Gastroesophageal sphincter (tissue), 4 donors: Measurements from ENCODE around the gene NELL1. TPM values are rescaled to one million over a fixed set of nuclear protein-coding genes. Genes with fewer than 3 reads are reported as not detected.

Experiments
- ATAC-seq: fragments of 150-250 bp; one replicate; pipeline ENCODE4 v1.9.1; 2016; ENCODE audit warnings: mild to moderate bottlenecking, moderate library complexity
- H3K27ac ChIP-seq, 4 donors: fragments of 200-600 bp; sonication (generic) in 3 of 4; 1 replicate in 3 of 4; 2 replicates in 1 of 4; pipeline ENCODE4 v1.5.1; 2016 to 2019
- H3K27me3 ChIP-seq: fragments of 200-600 bp; sonication (generic); one replicate; pipeline ENCODE4 v1.5.1; 2019
- H3K36me3 ChIP-seq, 2 donors: fragments of 200-600 bp; sonication (generic); one replicate each; pipeline ENCODE4 v1.5.1; 2019; ENCODE audit warnings: control low read depth in 1 of 2
- H3K4me1 ChIP-seq, 3 donors: fragments of 200-600 bp; sonication (generic); 1 replicate in 2 of 3; 2 replicates in 1 of 3; pipeline ENCODE4 v1.5.1; 2016 to 2019; ENCODE audit warnings: control low read depth in 2 of 3
- H3K4me3 ChIP-seq, 2 donors: fragments of 200-600 bp; sonication (generic); one replicate each; pipeline ENCODE4 v1.5.1; 2019; ENCODE audit warnings: mild to moderate bottlenecking in 1 of 2, moderate library complexity in 1 of 2
- H3K9me3 ChIP-seq, 3 donors: fragments of 200-600 bp; sonication (generic); one replicate each; pipeline ENCODE4 v1.5.1; 2017 to 2019; ENCODE audit warnings: control low read depth in 2 of 3
- CTCF ChIP-seq, 4 experiments: fragments of 200-600 bp in 2 of 4; fragments of 450-650 bp in 2 of 4; sonication (generic) in 1 of 4; IDR thresholded peaks; one replicate each; pipeline ENCODE4 v1.5.1; 2017 to 2019; ENCODE audit warnings: antibody characterized with exemption in 4 of 4, mild to moderate bottlenecking in 2 of 4, moderate library complexity in 2 of 4
- EP300 ChIP-seq: sonication (generic); formaldehyde crosslinking; IDR thresholded peaks from one replicate; pipeline ENCODE4 v1.6.1; 2017; ENCODE audit warnings: antibody characterized with exemption, mild to moderate bottlenecking
- POLR2A ChIP-seq, 2 donors: fragments of 450-650 bp; IDR thresholded peaks; one replicate each; pipeline ENCODE4 v1.6.1; 2017; ENCODE audit warnings: antibody characterized with exemption in 2 of 2, mild to moderate bottlenecking in 2 of 2, moderate library complexity in 1 of 2
- POLR2AphosphoS5 ChIP-seq: sonication (generic); formaldehyde crosslinking; IDR thresholded peaks from one replicate; pipeline ENCODE4 v1.6.1; 2017; ENCODE audit warnings: antibody characterized with exemption
- WGBS, 2 donors: methylation state at CpG; one replicate each; pipeline ENCODE4 v1.1.5; 2018; ENCODE audit warnings: low coverage in 1 of 2; 5-methylcytosine and 5-hydroxymethylcytosine counted together
- total RNA-seq, 4 donors: library from RNA; depleted of rRNA; stranded (reverse); fragments of >200 nt; gene quantifications; one replicate each; pipeline ENCODE4 v1.1.0, GENCODE V29; 2016

The NELL1 gene
- total RNA-seq, 4 donors from 2014 or later, result 0.27 to 3.0 (median 1.5) TPM

- no peak for ATAC-seq
- Histone ChIP-seq H3K36me3 (no peaks in the 10 kb centered on the region), H3K27ac (no peak overlapping the region), H3K4me1 (no peaks in the 10 kb centered on the region), H3K9me3 (no peaks in the 10 kb centered on the region), H3K27me3 (no peaks in the 10 kb centered on the region), H3K4me3 (no peak overlapping the region)
- 31 to 48% methylated on average over 1 to 2 of the region's 2 CpGs for WGBS, 2 donors
- TF ChIP-seq POLR2A (IDR thresholded peaks at IDR 0.05) (no peak), CTCF (IDR thresholded peaks at IDR 0.05) (no peak), POLR2AphosphoS5 (no peak), EP300 (no peak)
These were observed 897.2 kb downstream of the NELL1 start for GRCh38 chr11:21566521-21567117.

- Histone ChIP-seq H3K27ac (no peak overlapping the region), H3K4me3 (no peak overlapping the region), H3K4me1 (no peaks in the 10 kb centered on the region), H3K9me3 (no peaks in the 10 kb centered on the region), H3K27me3 (no peaks in the 10 kb centered on the region), H3K36me3 (no peaks in the 10 kb centered on the region)
- WGBS, 2 donors, result 64 to 96% methylated on average over 2 to 3 of the region's 3 CpGs
- ATAC-seq, result no peak
- no peak for TF ChIP-seq CTCF (IDR thresholded peaks at IDR 0.05)
- TF ChIP-seq POLR2A (IDR thresholded peaks at IDR 0.05), result no peak
- TF ChIP-seq EP300, result no peak
- TF ChIP-seq POLR2AphosphoS5, result no peak
These were observed 898.4 kb downstream of the NELL1 start for GRCh38 chr11:21567645-21568290.

DNA sequence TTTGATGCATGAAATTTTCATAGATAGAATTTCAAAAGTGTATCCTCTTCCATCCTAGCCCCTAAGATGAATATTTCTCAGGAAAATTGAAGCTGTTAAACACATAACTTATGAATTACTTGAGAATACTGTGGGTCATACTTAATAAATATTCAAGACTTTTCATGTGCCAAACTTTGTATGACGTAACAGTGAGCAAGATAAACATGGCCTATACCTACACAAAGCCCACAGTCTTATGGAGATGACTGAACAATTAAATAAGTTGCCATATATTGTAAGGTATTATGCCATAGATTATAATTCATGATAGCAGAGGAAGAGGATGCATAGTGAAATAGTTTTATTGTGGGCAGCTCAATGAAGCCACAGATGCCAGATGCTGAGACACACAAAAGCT lies 902.8 kb downstream of the NELL1 start:
- Histone ChIP-seq H3K9me3 (no peaks in the 10 kb centered on the region), H3K4me1 (no peaks in the 10 kb centered on the region), H3K36me3 (no peaks in the 10 kb centered on the region), H3K27ac (no peak overlapping the region), H3K27me3 (no peaks in the 10 kb centered on the region), H3K4me3 (no peak overlapping the region)
- ATAC-seq, result no peak
- 53 to 100% methylated on average over 1 of the region's 1 CpG for WGBS, 2 donors
- no peak for TF ChIP-seq EP300
- TF ChIP-seq CTCF (IDR thresholded peaks at IDR 0.05), result no peak
- no peak for TF ChIP-seq POLR2A (IDR thresholded peaks at IDR 0.05)
- TF ChIP-seq POLR2AphosphoS5, result no peak

GRCh38 chr11:21582791-21583190 lies 913.4 kb downstream of the NELL1 start:
- Histone ChIP-seq H3K9me3 (no peaks in the 10 kb centered on the region), H3K27ac (no peak overlapping the region), H3K4me1 (no peaks in the 10 kb centered on the region), H3K27me3 (no peaks in the 10 kb centered on the region), H3K36me3 (no peaks in the 10 kb centered on the region), H3K4me3 (no peak overlapping the region)
- no peak for ATAC-seq
- TF ChIP-seq EP300, result no peak
- no peak for TF ChIP-seq CTCF (IDR thresholded peaks at IDR 0.05)
- TF ChIP-seq POLR2A (IDR thresholded peaks at IDR 0.05), result no peak
- no peak for TF ChIP-seq POLR2AphosphoS5
- WGBS, 2 donors, result 57 to 88% methylated on average over 1 of the region's 1 CpG

GRCh38 chr11:21588754-21589153 lies 919.4 kb downstream of the NELL1 start:
- Histone ChIP-seq H3K36me3 (no peaks in the 10 kb centered on the region), H3K4me1 (no peaks in the 10 kb centered on the region), H3K27ac (no peak overlapping the region), H3K9me3 (no peaks in the 10 kb centered on the region), H3K27me3 (no peaks in the 10 kb centered on the region), H3K4me3 (no peak overlapping the region)
- TF ChIP-seq POLR2A (IDR thresholded peaks at IDR 0.05) (no peak), EP300 (no peak), CTCF (IDR thresholded peaks at IDR 0.05) (no peak), POLR2AphosphoS5 (no peak)
- 20 to 24% methylated on average over 1 to 2 of the region's 2 CpGs for WGBS, 2 donors
- no peak for ATAC-seq
